Tibial artery (tissue), 4 donors: ENCODE data around the gene NDUFV3.

Experiments
- DNase-seq, 2 donors: peaks; one replicate each; pipeline ENCODE4 v3.0.0-alpha.2; 2019
- H3K27ac ChIP-seq, 2 donors: fragments of 200-600 bp; sonication (generic) in 1 of 2; 1 replicate in 1 of 2; 2 replicates in 1 of 2; pipeline ENCODE4 v1.5.1; 2018 to 2019; ENCODE audit warnings: mild to moderate bottlenecking in 1 of 2
- H3K27me3 ChIP-seq, 2 donors: fragments of 200-600 bp; sonication (generic) in 1 of 2; one replicate each; pipeline versions ENCODE4 v1.5.1 to v1.6.0; 2016 to 2019
- H3K36me3 ChIP-seq, 3 donors: fragments of 200-600 bp; sonication (generic) in 2 of 3; one replicate each; pipeline ENCODE4 v1.5.1; 2016 to 2019; ENCODE audit warnings: mild to moderate bottlenecking in 2 of 3
- H3K4me1 ChIP-seq, 4 donors: fragments of 200-600 bp; sonication (generic) in 2 of 4; 1 replicate in 3 of 4; 2 replicates in 1 of 4; pipeline ENCODE4 v1.5.1; 2016 to 2019
- H3K4me3 ChIP-seq, 2 donors: fragments of 200-600 bp; sonication (generic) in 1 of 2; 1 replicate in 1 of 2; 2 replicates in 1 of 2; pipeline ENCODE4 v1.5.1; 2018 to 2019; ENCODE audit warnings: mild to moderate bottlenecking in 2 of 2
- H3K9me3 ChIP-seq, 3 donors: fragments of 200-600 bp; sonication (generic) in 1 of 3; one replicate each; pipeline ENCODE4 v1.5.1; 2016 to 2019
- intact Hi-C: fragments of 100-400 bp; cut with DNase I; formaldehyde crosslinking; loops from one replicate; pipeline ENCODE4 v1.15.0; 2023; ENCODE audit warnings: low total_unique reads
- TF ChIP-seq, protein P1 (sequence below), 2 experiments: fragments of 200-600 bp in 1 of 2; fragments of 450-650 bp in 1 of 2; IDR thresholded peaks; one replicate each; pipeline ENCODE4 v1.5.1; 2017 to 2019; ENCODE audit warnings: antibody characterized with exemption in 2 of 2, mild to moderate bottlenecking in 1 of 2, moderate library complexity in 1 of 2

NDUFV3 gene

DNA sequence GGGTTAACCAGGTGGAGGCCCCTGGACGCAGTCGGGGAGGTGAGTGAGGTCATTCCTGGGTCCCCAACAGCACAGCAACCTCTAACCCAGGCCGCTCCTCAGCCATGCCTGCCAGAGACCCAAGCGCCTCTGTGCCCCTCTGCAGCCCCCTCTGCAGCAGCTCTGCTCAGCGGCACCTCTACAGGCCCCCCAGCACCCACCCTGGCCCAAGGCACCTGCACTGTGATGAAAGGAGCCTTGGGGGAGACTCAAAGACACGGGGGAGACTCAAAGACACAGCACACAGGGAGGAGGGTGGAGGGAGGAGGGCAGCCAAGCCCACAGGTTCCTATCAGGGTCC, 33.2 kb upstream of the NDUFV3 start:
- no peak overlapping the region for H3K27ac ChIP-seq
- intact Hi-C loops, result no loop called here
- no peak for DNase-seq
- TF ChIP-seq, protein P1, sequence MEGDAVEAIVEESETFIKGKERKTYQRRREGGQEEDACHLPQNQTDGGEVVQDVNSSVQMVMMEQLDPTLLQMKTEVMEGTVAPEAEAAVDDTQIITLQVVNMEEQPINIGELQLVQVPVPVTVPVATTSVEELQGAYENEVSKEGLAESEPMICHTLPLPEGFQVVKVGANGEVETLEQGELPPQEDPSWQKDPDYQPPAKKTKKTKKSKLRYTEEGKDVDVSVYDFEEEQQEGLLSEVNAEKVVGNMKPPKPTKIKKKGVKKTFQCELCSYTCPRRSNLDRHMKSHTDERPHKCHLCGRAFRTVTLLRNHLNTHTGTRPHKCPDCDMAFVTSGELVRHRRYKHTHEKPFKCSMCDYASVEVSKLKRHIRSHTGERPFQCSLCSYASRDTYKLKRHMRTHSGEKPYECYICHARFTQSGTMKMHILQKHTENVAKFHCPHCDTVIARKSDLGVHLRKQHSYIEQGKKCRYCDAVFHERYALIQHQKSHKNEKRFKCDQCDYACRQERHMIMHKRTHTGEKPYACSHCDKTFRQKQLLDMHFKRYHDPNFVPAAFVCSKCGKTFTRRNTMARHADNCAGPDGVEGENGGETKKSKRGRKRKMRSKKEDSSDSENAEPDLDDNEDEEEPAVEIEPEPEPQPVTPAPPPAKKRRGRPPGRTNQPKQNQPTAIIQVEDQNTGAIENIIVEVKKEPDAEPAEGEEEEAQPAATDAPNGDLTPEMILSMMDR (IDR thresholded peaks at IDR 0.05), result no peak
- no peaks in the 10 kb centered on the region for H3K27me3 ChIP-seq
- H3K4me3 ChIP-seq, result no peak overlapping the region
- H3K9me3 ChIP-seq, result no peaks in the 10 kb centered on the region
- H3K36me3 ChIP-seq, result peaks cover 54 to 97% (median 78%) of the 10 kb centered on the region in 3 donors
- H3K4me1 ChIP-seq, result no peaks in the 10 kb centered on the region

GRCh38 chr21:42860345-42860744, 32.8 kb upstream of the NDUFV3 start:
- no peak for DNase-seq
- TF ChIP-seq, protein P1 (IDR thresholded peaks at IDR 0.05), result no peak
- Histone ChIP-seq H3K27ac (no peak overlapping the region), H3K4me3 (no peak overlapping the region), H3K27me3 (no peaks in the 10 kb centered on the region), H3K4me1 (no peaks in the 10 kb centered on the region), H3K9me3 (no peaks in the 10 kb centered on the region), H3K36me3 (peaks cover 49 to 97% (median 73%) of the 10 kb centered on the region in 3 donors)
- intact Hi-C loops, result no loop called here

- Histone ChIP-seq H3K4me3 (no peak overlapping the region), H3K36me3 (peaks cover 38 to 96% (median 62%) of the 10 kb centered on the region in 3 donors), H3K27ac (no peak overlapping the region), H3K9me3 (no peaks in the 10 kb centered on the region), H3K4me1 (no peaks in the 10 kb centered on the region), H3K27me3 (no peaks in the 10 kb centered on the region)
- TF ChIP-seq, protein P1 (IDR thresholded peaks at IDR 0.05), result no peak
- intact Hi-C loops, result no loop called here
- no peak for DNase-seq
Measured at GRCh38 chr21:42861311-42861847, 31.7 kb upstream of the NDUFV3 start.

DNA sequence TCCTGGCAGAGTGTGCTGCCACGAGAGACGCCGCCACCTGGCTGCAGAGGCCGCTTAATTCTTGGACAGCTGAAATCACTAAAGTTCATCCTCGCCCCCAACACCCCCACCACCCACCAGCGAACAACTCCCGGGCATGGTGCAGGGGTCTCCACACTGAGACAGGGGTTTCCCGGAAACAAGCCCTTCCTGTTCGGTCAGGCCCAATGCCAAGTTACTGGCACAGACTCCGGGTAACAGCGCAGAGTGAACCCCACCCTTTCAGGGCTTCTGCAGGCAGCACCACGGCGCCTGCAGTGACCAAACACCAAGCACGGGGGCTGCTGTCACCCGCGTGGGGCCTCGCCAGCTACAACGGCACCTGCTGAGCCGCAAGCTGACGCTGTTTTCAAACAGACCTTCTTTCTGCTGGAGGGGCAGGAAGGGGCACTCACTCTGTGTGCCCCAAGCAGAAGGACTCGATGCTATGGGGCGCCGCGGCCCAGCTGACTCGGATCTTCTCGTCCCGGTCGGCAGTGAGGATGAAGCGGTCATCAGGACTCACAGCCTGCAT, 31.2 kb upstream of the NDUFV3 start:
- no peak overlapping the region for H3K4me3 ChIP-seq
- H3K9me3 ChIP-seq, result no peaks in the 10 kb centered on the region
- no peaks in the 10 kb centered on the region for H3K4me1 ChIP-seq
- TF ChIP-seq, protein P1 (IDR thresholded peaks at IDR 0.05), result no peak
- no peaks in the 10 kb centered on the region for H3K27me3 ChIP-seq
- intact Hi-C loops, result no loop called here
- no peak overlapping the region for H3K27ac ChIP-seq
- DNase-seq, result no peak
- H3K36me3 ChIP-seq, result peaks cover 36 to 96% (median 57%) of the 10 kb centered on the region in 3 donors

DNA sequence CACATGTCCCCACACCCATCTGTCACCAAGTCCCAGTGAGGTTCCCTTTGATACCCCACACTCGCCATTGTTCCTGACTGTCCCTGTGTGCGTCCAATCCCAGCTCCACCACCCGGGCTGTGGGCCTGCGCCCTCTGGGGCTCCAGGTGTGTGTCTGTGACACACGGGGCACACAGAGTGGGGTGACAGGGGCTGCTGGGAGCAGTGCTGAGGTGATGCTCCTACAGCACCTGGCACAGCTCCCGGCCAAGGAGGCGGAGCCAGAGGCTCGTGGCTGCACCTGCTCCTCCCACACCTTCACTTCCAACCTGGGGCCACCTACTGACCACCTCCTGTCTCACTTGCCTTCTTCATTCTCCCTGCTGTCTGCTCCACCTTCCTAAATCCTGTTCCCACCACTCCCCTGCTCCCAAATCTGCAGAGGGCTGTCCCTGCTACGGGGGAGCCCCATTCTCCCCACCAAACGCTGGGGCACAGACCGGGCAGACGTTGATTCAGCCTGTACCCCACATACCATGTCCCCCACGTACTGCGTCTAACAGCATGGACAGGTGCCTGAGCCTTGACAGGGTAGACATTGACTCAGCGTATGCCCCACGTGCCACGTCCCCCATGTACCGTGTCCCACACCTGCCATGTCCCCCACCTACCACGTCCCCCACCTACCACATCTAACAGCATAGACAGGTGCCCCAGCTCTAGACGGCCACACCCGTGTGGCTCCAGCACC, 30.2 kb upstream of the NDUFV3 start:
- no peaks in the 10 kb centered on the region for H3K27me3 ChIP-seq
- intact Hi-C loops, result no loop called here
- DNase-seq, result no peak
- no peak overlapping the region for H3K4me3 ChIP-seq
- peaks cover 36 to 96% (median 50%) of the 10 kb centered on the region in 3 donors for H3K36me3 ChIP-seq
- TF ChIP-seq, protein P1 (IDR thresholded peaks at IDR 0.05), result no peak
- no peaks in the 10 kb centered on the region for H3K4me1 ChIP-seq
- H3K9me3 ChIP-seq, result no peaks in the 10 kb centered on the region
- no peak overlapping the region for H3K27ac ChIP-seq
